HCT116 (cell line): ENCODE data around the gene C4orf54.

Source experiments
- POLR2A ChIP-seq: IDR thresholded peaks from 2 replicates; pipeline ENCODE4 v1.7.0; 2011; ENCODE audit warnings: borderline replicate concordance; ENCODE audit not compliant: insufficient read depth, insufficient read length; ENCODE audit errors: extremely low read depth
- POLR2AphosphoS5 ChIP-seq: IDR thresholded peaks from 2 replicates; pipeline ENCODE4 v1.6.1; 2011; ENCODE audit warnings: mild to moderate bottlenecking, low read depth, low read length, moderate library complexity
- TCF7L2 ChIP-seq: IDR thresholded peaks from 2 replicates; pipeline ENCODE4 v1.7.0; 2011; ENCODE audit warnings: borderline replicate concordance, inconsistent platforms; ENCODE audit not compliant: insufficient read depth, insufficient read length; ENCODE audit errors: extremely low read depth
- TF ChIP-seq, protein P1 (sequence below): IDR thresholded peaks from 2 replicates; pipeline ENCODE4 v1.6.1; 2012
- TF ChIP-seq, protein P2 (sequence below): IDR thresholded peaks from 2 replicates; pipeline ENCODE4 v1.6.1; 2012; ENCODE audit warnings: low read depth
- TF ChIP-seq, protein P3 (sequence below): IDR thresholded peaks from 2 replicates; pipeline ENCODE4 v1.6.1; 2011; ENCODE audit warnings: mild to moderate bottlenecking, low read length, moderate library complexity; ENCODE audit not compliant: insufficient replicate concordance; ENCODE audit errors: extremely low read depth
- TF ChIP-seq, protein P4 (sequence below), 3 experiments: fragments of 200-600 bp in 1 of 3; sonication (generic) in 1 of 3; IDR thresholded peaks in 2 of 3; conservative IDR thresholded peaks in 1 of 3; 2 replicates each; pipeline ENCODE4 v1.5.1; 2012 to 2017; ENCODE audit warnings: low read depth in 2 of 3, low read length in 2 of 3, antibody characterized with exemption in 1 of 3, borderline replicate concordance in 1 of 3, control low read depth in 1 of 3, mild to moderate bottlenecking in 1 of 3, mixed read lengths in 1 of 3, mixed run types in 1 of 3, moderate library complexity in 1 of 3; ENCODE audit not compliant: insufficient read depth in 1 of 3

DNA sequence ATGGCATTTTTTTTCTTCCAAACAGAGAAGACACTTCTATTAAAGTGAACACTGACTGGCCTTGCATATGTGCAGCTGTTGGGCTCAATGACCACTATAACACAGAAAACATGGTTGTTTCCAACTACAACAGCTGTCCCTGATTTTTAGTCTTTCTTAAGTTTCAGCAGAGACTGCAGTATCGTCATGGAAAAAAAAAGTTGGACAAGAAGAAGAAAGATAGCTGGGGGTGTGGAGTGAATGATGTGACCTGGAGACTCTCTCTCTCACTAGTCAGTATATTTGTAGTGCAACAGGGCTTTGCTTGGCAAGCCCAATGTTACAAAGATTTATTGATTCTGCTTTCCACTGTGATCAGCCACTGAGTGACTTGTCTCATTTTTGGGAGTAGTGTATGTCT, 29.5 kb upstream of the C4orf54 start:
- TF ChIP-seq, protein P1, sequence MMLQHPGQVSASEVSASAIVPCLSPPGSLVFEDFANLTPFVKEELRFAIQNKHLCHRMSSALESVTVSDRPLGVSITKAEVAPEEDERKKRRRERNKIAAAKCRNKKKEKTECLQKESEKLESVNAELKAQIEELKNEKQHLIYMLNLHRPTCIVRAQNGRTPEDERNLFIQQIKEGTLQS, result no peak
- TF ChIP-seq, protein P2, sequence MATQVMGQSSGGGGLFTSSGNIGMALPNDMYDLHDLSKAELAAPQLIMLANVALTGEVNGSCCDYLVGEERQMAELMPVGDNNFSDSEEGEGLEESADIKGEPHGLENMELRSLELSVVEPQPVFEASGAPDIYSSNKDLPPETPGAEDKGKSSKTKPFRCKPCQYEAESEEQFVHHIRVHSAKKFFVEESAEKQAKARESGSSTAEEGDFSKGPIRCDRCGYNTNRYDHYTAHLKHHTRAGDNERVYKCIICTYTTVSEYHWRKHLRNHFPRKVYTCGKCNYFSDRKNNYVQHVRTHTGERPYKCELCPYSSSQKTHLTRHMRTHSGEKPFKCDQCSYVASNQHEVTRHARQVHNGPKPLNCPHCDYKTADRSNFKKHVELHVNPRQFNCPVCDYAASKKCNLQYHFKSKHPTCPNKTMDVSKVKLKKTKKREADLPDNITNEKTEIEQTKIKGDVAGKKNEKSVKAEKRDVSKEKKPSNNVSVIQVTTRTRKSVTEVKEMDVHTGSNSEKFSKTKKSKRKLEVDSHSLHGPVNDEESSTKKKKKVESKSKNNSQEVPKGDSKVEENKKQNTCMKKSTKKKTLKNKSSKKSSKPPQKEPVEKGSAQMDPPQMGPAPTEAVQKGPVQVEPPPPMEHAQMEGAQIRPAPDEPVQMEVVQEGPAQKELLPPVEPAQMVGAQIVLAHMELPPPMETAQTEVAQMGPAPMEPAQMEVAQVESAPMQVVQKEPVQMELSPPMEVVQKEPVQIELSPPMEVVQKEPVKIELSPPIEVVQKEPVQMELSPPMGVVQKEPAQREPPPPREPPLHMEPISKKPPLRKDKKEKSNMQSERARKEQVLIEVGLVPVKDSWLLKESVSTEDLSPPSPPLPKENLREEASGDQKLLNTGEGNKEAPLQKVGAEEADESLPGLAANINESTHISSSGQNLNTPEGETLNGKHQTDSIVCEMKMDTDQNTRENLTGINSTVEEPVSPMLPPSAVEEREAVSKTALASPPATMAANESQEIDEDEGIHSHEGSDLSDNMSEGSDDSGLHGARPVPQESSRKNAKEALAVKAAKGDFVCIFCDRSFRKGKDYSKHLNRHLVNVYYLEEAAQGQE, result no peak
- TF ChIP-seq POLR2AphosphoS5, result no peak
- no peak for TF ChIP-seq TCF7L2
- no peak for TF ChIP-seq POLR2A
- TF ChIP-seq, protein P3, sequence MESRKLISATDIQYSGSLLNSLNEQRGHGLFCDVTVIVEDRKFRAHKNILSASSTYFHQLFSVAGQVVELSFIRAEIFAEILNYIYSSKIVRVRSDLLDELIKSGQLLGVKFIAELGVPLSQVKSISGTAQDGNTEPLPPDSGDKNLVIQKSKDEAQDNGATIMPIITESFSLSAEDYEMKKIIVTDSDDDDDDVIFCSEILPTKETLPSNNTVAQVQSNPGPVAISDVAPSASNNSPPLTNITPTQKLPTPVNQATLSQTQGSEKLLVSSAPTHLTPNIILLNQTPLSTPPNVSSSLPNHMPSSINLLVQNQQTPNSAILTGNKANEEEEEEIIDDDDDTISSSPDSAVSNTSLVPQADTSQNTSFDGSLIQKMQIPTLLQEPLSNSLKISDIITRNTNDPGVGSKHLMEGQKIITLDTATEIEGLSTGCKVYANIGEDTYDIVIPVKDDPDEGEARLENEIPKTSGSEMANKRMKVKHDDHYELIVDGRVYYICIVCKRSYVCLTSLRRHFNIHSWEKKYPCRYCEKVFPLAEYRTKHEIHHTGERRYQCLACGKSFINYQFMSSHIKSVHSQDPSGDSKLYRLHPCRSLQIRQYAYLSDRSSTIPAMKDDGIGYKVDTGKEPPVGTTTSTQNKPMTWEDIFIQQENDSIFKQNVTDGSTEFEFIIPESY, result no peak
- TF ChIP-seq, protein P4, sequence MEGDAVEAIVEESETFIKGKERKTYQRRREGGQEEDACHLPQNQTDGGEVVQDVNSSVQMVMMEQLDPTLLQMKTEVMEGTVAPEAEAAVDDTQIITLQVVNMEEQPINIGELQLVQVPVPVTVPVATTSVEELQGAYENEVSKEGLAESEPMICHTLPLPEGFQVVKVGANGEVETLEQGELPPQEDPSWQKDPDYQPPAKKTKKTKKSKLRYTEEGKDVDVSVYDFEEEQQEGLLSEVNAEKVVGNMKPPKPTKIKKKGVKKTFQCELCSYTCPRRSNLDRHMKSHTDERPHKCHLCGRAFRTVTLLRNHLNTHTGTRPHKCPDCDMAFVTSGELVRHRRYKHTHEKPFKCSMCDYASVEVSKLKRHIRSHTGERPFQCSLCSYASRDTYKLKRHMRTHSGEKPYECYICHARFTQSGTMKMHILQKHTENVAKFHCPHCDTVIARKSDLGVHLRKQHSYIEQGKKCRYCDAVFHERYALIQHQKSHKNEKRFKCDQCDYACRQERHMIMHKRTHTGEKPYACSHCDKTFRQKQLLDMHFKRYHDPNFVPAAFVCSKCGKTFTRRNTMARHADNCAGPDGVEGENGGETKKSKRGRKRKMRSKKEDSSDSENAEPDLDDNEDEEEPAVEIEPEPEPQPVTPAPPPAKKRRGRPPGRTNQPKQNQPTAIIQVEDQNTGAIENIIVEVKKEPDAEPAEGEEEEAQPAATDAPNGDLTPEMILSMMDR (IDR thresholded peaks at IDR 0.05 in 2 of 3, conservative IDR thresholded peaks at IDR 0.05 in 1 of 3; ENCODE audit: borderline replicate concordance in 1 of 3, insufficient read depth in 1 of 3, low read depth in 2 of 3, low read length in 2 of 3), result no peak
